ENCODE data around the gene TMEM52. TPM values are rescaled to one million over a fixed set of nuclear protein-coding genes. Genes with fewer than 3 reads are reported as not detected.

TMEM52 gene
- total RNA-seq, 2 donors from 2014 or later = 6.0 to 6.3 TPM

GRCh38 chr1:1925437-1926345 is 6.6 kb upstream of the TMEM52 start:
- Histone ChIP-seq H3K27me3 (ENCODE audit: control insufficient read depth, insufficient read depth, low read length, poor library complexity, severe bottlenecking) (no peaks in the 10 kb centered on the region), H3K9me3 (ENCODE audit: control insufficient read depth, low read length) (no peaks in the 10 kb centered on the region), H3K4me1 (ENCODE audit: control insufficient read depth, insufficient read depth, low read length) (no peaks in the 10 kb centered on the region), H3K36me3 (ENCODE audit: control insufficient read depth, insufficient read depth, low read length) (no peaks in the 10 kb centered on the region), H3K9ac (ENCODE audit: extremely low read depth, low read length, poor library complexity, severe bottlenecking) (no peak overlapping the region), H3K27ac (ENCODE audit: low read depth, low read length) (no peak overlapping the region), H3K4me3 (ENCODE audit: low read length) (no peak overlapping the region)
- Mint-ChIP-seq H3K4me3 (no peak overlapping the region), H3K27me3 (ENCODE audit: insufficient read depth) (no peaks in the 10 kb centered on the region), H3K4me1 (no peaks in the 10 kb centered on the region), H3K36me3 (ENCODE audit: low read depth) (no peaks in the 10 kb centered on the region), H3K9me3 (peaks cover 2% of the 10 kb centered on the region), H3K27ac (no peak overlapping the region)
- WGBS, 2 experiments (ENCODE audit: insufficient coverage in 1 of 2, insufficient read length in 1 of 2) = 91 to 93% methylated on average over 22 to 27 of the region's 27 CpGs
- TF ChIP-seq, protein P1, sequence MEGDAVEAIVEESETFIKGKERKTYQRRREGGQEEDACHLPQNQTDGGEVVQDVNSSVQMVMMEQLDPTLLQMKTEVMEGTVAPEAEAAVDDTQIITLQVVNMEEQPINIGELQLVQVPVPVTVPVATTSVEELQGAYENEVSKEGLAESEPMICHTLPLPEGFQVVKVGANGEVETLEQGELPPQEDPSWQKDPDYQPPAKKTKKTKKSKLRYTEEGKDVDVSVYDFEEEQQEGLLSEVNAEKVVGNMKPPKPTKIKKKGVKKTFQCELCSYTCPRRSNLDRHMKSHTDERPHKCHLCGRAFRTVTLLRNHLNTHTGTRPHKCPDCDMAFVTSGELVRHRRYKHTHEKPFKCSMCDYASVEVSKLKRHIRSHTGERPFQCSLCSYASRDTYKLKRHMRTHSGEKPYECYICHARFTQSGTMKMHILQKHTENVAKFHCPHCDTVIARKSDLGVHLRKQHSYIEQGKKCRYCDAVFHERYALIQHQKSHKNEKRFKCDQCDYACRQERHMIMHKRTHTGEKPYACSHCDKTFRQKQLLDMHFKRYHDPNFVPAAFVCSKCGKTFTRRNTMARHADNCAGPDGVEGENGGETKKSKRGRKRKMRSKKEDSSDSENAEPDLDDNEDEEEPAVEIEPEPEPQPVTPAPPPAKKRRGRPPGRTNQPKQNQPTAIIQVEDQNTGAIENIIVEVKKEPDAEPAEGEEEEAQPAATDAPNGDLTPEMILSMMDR (conservative IDR thresholded peaks at IDR 0.05) = no peak
- DNase-seq = peak; percentile 29

DNA sequence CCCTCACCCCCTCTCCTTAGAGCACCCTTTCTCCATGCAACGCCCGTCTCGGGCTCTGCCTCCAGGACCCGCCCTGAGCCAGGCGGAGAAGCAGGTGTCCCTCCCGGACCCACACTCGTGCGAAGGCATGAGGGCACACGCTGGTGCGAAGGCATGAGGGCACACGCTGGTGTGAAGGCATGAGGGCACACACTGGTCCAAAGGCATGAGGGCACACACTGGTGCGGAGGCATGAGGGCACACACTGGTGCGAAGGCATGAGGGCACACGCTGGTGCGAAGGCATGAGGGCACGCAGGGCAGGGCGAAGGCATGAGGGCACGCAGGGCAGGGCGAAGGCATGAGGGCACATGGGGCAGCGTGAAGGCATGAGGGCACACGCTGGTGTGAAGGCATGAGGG is 5.8 kb upstream of the TMEM52 start:
- Histone ChIP-seq H3K4me1 (ENCODE audit: control insufficient read depth, insufficient read depth, low read length) (no peaks in the 10 kb centered on the region), H3K9me3 (ENCODE audit: control insufficient read depth, low read length) (no peaks in the 10 kb centered on the region), H3K4me3 (ENCODE audit: low read length) (no peak overlapping the region), H3K36me3 (ENCODE audit: control insufficient read depth, insufficient read depth, low read length) (no peaks in the 10 kb centered on the region), H3K27me3 (ENCODE audit: control insufficient read depth, insufficient read depth, low read length, poor library complexity, severe bottlenecking) (no peaks in the 10 kb centered on the region), H3K27ac (ENCODE audit: low read depth, low read length) (no peak overlapping the region), H3K9ac (ENCODE audit: extremely low read depth, low read length, poor library complexity, severe bottlenecking) (no peak overlapping the region)
- no peaks in the 10 kb centered on the region for H3K4me1 Mint-ChIP-seq
- WGBS, 2 experiments (ENCODE audit: insufficient coverage in 1 of 2, insufficient read length in 1 of 2) = 94 to 96% methylated on average over 20 to 21 of the region's 21 CpGs
- H3K27ac Mint-ChIP-seq = no peak overlapping the region
- no peaks in the 10 kb centered on the region for H3K27me3 Mint-ChIP-seq (ENCODE audit: insufficient read depth)
- peaks cover 2% of the 10 kb centered on the region for H3K9me3 Mint-ChIP-seq
- H3K4me3 Mint-ChIP-seq = no peak overlapping the region
- DNase-seq = no peak
- TF ChIP-seq, protein P1 (conservative IDR thresholded peaks at IDR 0.05) = no peak
- H3K36me3 Mint-ChIP-seq (ENCODE audit: low read depth) = no peaks in the 10 kb centered on the region

DNA sequence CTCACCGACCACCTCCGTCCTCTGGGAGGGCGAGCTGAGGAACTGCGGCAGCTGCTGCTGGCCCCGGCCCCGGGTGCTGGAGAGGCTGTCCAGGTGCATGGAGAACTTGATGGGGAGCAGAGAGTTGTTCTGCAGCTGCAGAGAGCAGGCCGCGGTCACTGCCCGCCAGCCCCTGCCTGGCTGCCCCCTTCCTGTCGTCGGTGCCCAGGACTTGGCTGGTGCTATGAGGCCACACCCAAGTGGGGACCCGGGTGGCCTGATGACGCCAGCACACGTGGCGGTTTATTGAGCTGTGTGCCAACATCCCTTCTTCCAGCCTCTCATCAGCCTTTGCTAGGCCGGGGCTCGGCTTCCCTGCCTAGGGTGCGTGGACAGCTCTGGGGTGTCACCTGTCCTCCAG is 5.3 kb upstream of the TMEM52 start:
- H3K27ac ChIP-seq (ENCODE audit: low read depth, low read length) = no peak overlapping the region
- no peaks in the 10 kb centered on the region for H3K36me3 ChIP-seq (ENCODE audit: control insufficient read depth, insufficient read depth, low read length)
- no peaks in the 10 kb centered on the region for H3K27me3 Mint-ChIP-seq (ENCODE audit: insufficient read depth)
- H3K9me3 Mint-ChIP-seq = peaks cover 2% of the 10 kb centered on the region
- WGBS, 2 experiments (ENCODE audit: insufficient coverage in 1 of 2, insufficient read length in 1 of 2) = 89 to 90% methylated on average over 9 to 18 of the region's 18 CpGs
- no peak overlapping the region for H3K4me3 ChIP-seq (ENCODE audit: low read length)
- no peak overlapping the region for H3K27ac Mint-ChIP-seq
- H3K27me3 ChIP-seq (ENCODE audit: control insufficient read depth, insufficient read depth, low read length, poor library complexity, severe bottlenecking) = no peaks in the 10 kb centered on the region
- no peaks in the 10 kb centered on the region for H3K9me3 ChIP-seq (ENCODE audit: control insufficient read depth, low read length)
- H3K4me3 Mint-ChIP-seq = no peak overlapping the region
- no peaks in the 10 kb centered on the region for H3K36me3 Mint-ChIP-seq (ENCODE audit: low read depth)
- TF ChIP-seq, protein P1 (conservative IDR thresholded peaks at IDR 0.05) = no peak
- H3K4me1 Mint-ChIP-seq = no peaks in the 10 kb centered on the region
- peak; percentile 33 for DNase-seq
- H3K9ac ChIP-seq (ENCODE audit: extremely low read depth, low read length, poor library complexity, severe bottlenecking) = no peak overlapping the region
- no peaks in the 10 kb centered on the region for H3K4me1 ChIP-seq (ENCODE audit: control insufficient read depth, insufficient read depth, low read length)
